ENCODE measurements around the gene RNF220.
"Not testable (repeated sequence)": the region's sequence is repeated elsewhere in the genome, so short reads cannot be mapped to it uniquely, and the experiment has no call there.

RNF220 gene

GRCh38 chr1:44554706-44555105 lies 149.7 kb downstream of the RNF220 start:
- no peak for DNase-seq

GRCh38 chr1:44557778-44558177 lies 152.7 kb downstream of the RNF220 start:
- no peak for DNase-seq

GRCh38 chr1:44558883-44559282 lies 153.8 kb downstream of the RNF220 start:
- DNase-seq, result no peak

- no peak for DNase-seq
Measured at GRCh38 chr1:44559330-44559729, 154.3 kb downstream of the RNF220 start.

- DNase-seq, result no peak
Measured at GRCh38 chr1:44559913-44560312, 154.9 kb downstream of the RNF220 start.

- not testable (repeated sequence) for DNase-seq
Measured at GRCh38 chr1:44560696-44561095, 155.6 kb downstream of the RNF220 start.

GRCh38 chr1:44565259-44565750 lies 160.2 kb downstream of the RNF220 start:
- no peak for DNase-seq

GRCh38 chr1:44565833-44566232 lies 160.8 kb downstream of the RNF220 start:
- no peak for DNase-seq

- no peak for DNase-seq
Measured at GRCh38 chr1:44566281-44567046, 161.4 kb downstream of the RNF220 start.

- no peak for DNase-seq
Measured at GRCh38 chr1:44568128-44568900, 163.3 kb downstream of the RNF220 start.

- no peak for DNase-seq
Measured at GRCh38 chr1:44569491-44569890, 164.4 kb downstream of the RNF220 start.

- DNase-seq, result no peak
Measured at GRCh38 chr1:44571712-44572571, 166.9 kb downstream of the RNF220 start.

GRCh38 chr1:44572572-44572879 lies 167.5 kb downstream of the RNF220 start:
- DNase-seq, result no peak

- no peak for DNase-seq
Measured at GRCh38 chr1:44575396-44575795, 170.3 kb downstream of the RNF220 start.

- no peak for DNase-seq
Measured at GRCh38 chr1:44576456-44577150, 171.5 kb downstream of the RNF220 start.

GRCh38 chr1:44581205-44581604 lies 176.2 kb downstream of the RNF220 start:
- DNase-seq, result no peak

GRCh38 chr1:44584167-44584566 lies 179.1 kb downstream of the RNF220 start:
- no peak for DNase-seq

- no peak for DNase-seq
Measured at GRCh38 chr1:44585315-44585920, 180.4 kb downstream of the RNF220 start.

GRCh38 chr1:44587796-44588460 lies 182.9 kb downstream of the RNF220 start:
- DNase-seq, result no peak

GRCh38 chr1:44588551-44589210 lies 183.6 kb downstream of the RNF220 start:
- no peak for DNase-seq

GRCh38 chr1:44590475-44590874 lies 185.4 kb downstream of the RNF220 start:
- DNase-seq, result no peak
